HG03432 (cell line): Measurements from ENCODE around the gene CSAG2.

ENCODE experiments used
- ATAC-seq: cut with Tn5 transposase; IDR thresholded peaks from one replicate; pipeline ENCODE4 v1.9.1; 2021; ENCODE audit warnings: mild to moderate bottlenecking, moderate library complexity; ENCODE audit not compliant: unreplicated experiment

The CSAG2 gene

GRCh38 chrX:152674135-152674534 is 34.9 kb downstream of the CSAG2 start:
- ATAC-seq = no peak

- ATAC-seq = no peak
These were observed 46.0 kb downstream of the CSAG2 start for GRCh38 chrX:152663086-152663485.

- ATAC-seq = no peak
These were observed 50.8 kb downstream of the CSAG2 start for GRCh38 chrX:152658302-152658701.
